Right forelimb (tissue), 1 donor: Measurements from ENCODE around the gene HOXD4.

Source experiments
- DNase-seq: peaks from one replicate; pipeline ENCODE4 v3.0.0-alpha.2; 2018

Gene HOXD4

GRCh38 chr2:176172895-176173566 is 21.7 kb downstream of the HOXD4 start:
- no peak for DNase-seq

- no peak for DNase-seq
These were observed 22.4 kb downstream of the HOXD4 start for GRCh38 chr2:176173567-176174381.

GRCh38 chr2:176174382-176174823 is 23.1 kb downstream of the HOXD4 start:
- peak; percentile 53 for DNase-seq

GRCh38 chr2:176174824-176175708 is 23.7 kb downstream of the HOXD4 start:
- peak; percentile 69 for DNase-seq

GRCh38 chr2:176175709-176176607 is 24.6 kb downstream of the HOXD4 start:
- DNase-seq: no peak

GRCh38 chr2:176177580-176178037 is 26.3 kb downstream of the HOXD4 start:
- no peak for DNase-seq

GRCh38 chr2:176178038-176178756 is 26.8 kb downstream of the HOXD4 start:
- DNase-seq: peak; percentile 72

GRCh38 chr2:176178757-176179295 is 27.5 kb downstream of the HOXD4 start:
- no peak for DNase-seq

- no peak for DNase-seq
These were observed 30.2 kb downstream of the HOXD4 start for GRCh38 chr2:176181551-176181950.

GRCh38 chr2:176182671-176183070 is 31.3 kb downstream of the HOXD4 start:
- DNase-seq: no peak

- DNase-seq: no peak
These were observed 33.4 kb downstream of the HOXD4 start for GRCh38 chr2:176184749-176185148.

- no peak for DNase-seq
These were observed 34.7 kb downstream of the HOXD4 start for GRCh38 chr2:176186024-176186423.

GRCh38 chr2:176187200-176187898 is 36.0 kb downstream of the HOXD4 start:
- no peak for DNase-seq

- peak; percentile 65 for DNase-seq
These were observed 36.8 kb downstream of the HOXD4 start, which contains the start of gene HOXD1 for GRCh38 chr2:176187899-176188773. TSS of gene HOXD1 (plus strand) at chr2:176188668. CDS start at chr2:176188802, 134 bp downstream.

GRCh38 chr2:176188774-176189680 is 37.7 kb downstream of the HOXD4 start:
- peak; percentile 65 for DNase-seq

GRCh38 chr2:176189681-176190641 is 38.6 kb downstream of the HOXD4 start:
- DNase-seq: no peak

GRCh38 chr2:176192351-176192750 is 41.0 kb downstream of the HOXD4 start:
- DNase-seq: no peak
